GM13976 (cell line): ENCODE data around the gene STX4.

Source experiments
- DNase-seq: peaks from one replicate; pipeline ENCODE4 v3.0.0; 2012; ENCODE audit warnings: low spot score
- CTCF ChIP-seq: IDR thresholded peaks from 2 replicates; pipeline ENCODE4 v1.5.1; 2012; ENCODE audit warnings: borderline replicate concordance, mild to moderate bottlenecking; ENCODE audit not compliant: insufficient read depth; ENCODE audit errors: extremely low read depth, missing control alignments, control extremely low read depth
- in situ Hi-C: fragments of 300-500 bp; cut with MboI; formaldehyde crosslinking; loops from one replicate; pipeline ENCODE4 v1.12.0; 2022; ENCODE audit warnings: low sequenced_read_pairs, mixed read lengths, inconsistent platforms; ENCODE audit not compliant: unreplicated experiment

The STX4 gene

DNA sequence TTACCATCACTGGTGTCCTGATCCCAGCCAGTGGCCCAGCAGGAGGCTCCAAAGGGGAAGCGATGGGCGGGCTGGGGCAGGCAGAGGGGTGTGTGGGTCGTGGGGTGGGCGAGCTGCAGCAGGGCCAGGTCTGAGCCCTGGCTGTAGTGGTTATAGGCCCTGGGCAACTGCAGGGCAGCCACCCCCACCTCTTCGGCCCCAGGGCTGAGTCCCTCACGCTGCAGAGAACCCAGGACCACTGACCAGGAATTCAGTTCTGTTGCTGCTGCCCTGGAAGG lies 53.2 kb downstream of the STX4 start:
- no peak for TF ChIP-seq CTCF
- DNase-seq = no peak
- in situ Hi-C loops = no loop called here

- in situ Hi-C loops = no loop called here
- DNase-seq = no peak
- TF ChIP-seq CTCF = no peak
Measured at GRCh38 chr16:31087481-31087880, 54.1 kb downstream of the STX4 start.

DNA sequence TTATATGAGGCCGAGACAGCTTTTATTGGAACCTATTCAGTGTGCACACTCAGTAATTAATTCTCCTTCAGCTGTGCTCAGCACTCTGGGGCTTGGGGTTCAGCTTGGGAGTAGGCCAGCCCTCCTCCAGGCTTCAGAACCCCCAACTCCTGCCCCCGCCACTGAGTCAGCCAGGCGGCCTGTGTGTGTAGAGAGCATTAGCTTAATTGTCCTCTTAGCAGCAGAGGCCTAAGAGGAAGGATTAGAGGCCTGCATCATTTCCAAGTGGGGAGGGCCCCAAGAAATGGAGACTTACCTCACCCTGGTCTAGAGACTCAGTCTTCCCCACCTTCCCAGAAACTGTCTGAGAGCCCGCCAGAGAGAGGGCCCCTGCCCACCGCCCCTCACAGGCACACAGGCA lies 54.6 kb downstream of the STX4 start:
- TF ChIP-seq CTCF = no peak
- in situ Hi-C loops = no loop called here
- no peak for DNase-seq

GRCh38 chr16:31088459-31089183 lies 55.3 kb downstream of the STX4 start, which contains the start of gene PRSS53:
TSS of gene PRSS53 (minus strand) at chr16:31088943. CDS start at chr16:31088809, 134 bp downstream.
- in situ Hi-C loops = no loop called here
- TF ChIP-seq CTCF = no peak
- no peak for DNase-seq

GRCh38 chr16:31089199-31089598 lies 55.8 kb downstream of the STX4 start:
- DNase-seq = no peak
- no peak for TF ChIP-seq CTCF
- in situ Hi-C loops = no loop called here
